Loucy (cell line): ENCODE results near the gene PTK6.
"Not testable (repeated sequence)": the region's sequence is repeated elsewhere in the genome, so short reads cannot be mapped to it uniquely, and the experiment has no call there.

ENCODE experiments used
- H2AFZ ChIP-seq: fragments of 200-600 bp; sonication (generic); 2 replicates; pipeline ENCODE4 v1.6.0; 2016; ENCODE audit warnings: antibody characterized with exemption, mild to moderate bottlenecking, low read length, moderate library complexity
- H3F3A ChIP-seq: fragments of 200-600 bp; 2 replicates; pipeline ENCODE4 v1.6.0; 2016; ENCODE audit warnings: antibody characterized with exemption, low read depth, mild to moderate bottlenecking
- H3K27me3 ChIP-seq: fragments of 200-600 bp; sonication (generic); 2 replicates; pipeline ENCODE4 v1.6.1; 2014; ENCODE audit warnings: low read length, mild to moderate bottlenecking; ENCODE audit not compliant: insufficient read depth, poor library complexity, severe bottlenecking
- H3K36me3 ChIP-seq: fragments of 200-600 bp; sonication (generic); 2 replicates; pipeline ENCODE4 v1.6.1; 2016; ENCODE audit warnings: low read length; ENCODE audit not compliant: insufficient read depth
- H3K4me1 ChIP-seq: fragments of 200-600 bp; sonication (generic); 2 replicates; pipeline ENCODE4 v1.5.1; 2014; ENCODE audit warnings: low read length, mild to moderate bottlenecking; ENCODE audit not compliant: insufficient read depth, poor library complexity, severe bottlenecking
- H3K4me2 ChIP-seq: fragments of 200-600 bp; sonication (generic); 2 replicates; pipeline ENCODE4 v1.6.0; 2014; ENCODE audit warnings: antibody characterized with exemption, low read length, low read depth, mild to moderate bottlenecking; ENCODE audit not compliant: poor library complexity, severe bottlenecking
- H3K4me3 ChIP-seq: fragments of 200-600 bp; sonication (generic); 2 replicates; pipeline ENCODE4 v1.5.1; 2014; ENCODE audit warnings: low read length, mild to moderate bottlenecking, mixed read lengths; ENCODE audit not compliant: poor library complexity, severe bottlenecking
- H3K79me2 ChIP-seq: fragments of 200-600 bp; sonication (generic); 2 replicates; pipeline ENCODE4 v1.6.1; 2014; ENCODE audit warnings: low read length; ENCODE audit not compliant: insufficient read depth
- H3K9ac ChIP-seq: fragments of 200-600 bp; sonication (generic); 2 replicates; pipeline ENCODE4 v1.6.0; 2014; ENCODE audit warnings: mild to moderate bottlenecking, low read depth, low read length, moderate library complexity; ENCODE audit not compliant: poor library complexity, severe bottlenecking
- H3K9me2 ChIP-seq: fragments of 200-600 bp; sonication (generic); replicated peaks from 2 replicates; pipeline ENCODE4 v1.6.1; 2016; ENCODE audit warnings: low read depth, low read length, mixed read lengths
- H3K9me3 ChIP-seq: fragments of 200-600 bp; sonication (generic); 2 replicates; pipeline ENCODE4 v1.6.1; 2014; ENCODE audit warnings: mild to moderate bottlenecking, antibody characterized with exemption, low read length, low read depth; ENCODE audit not compliant: insufficient read depth
- H4K20me1 ChIP-seq: fragments of 200-600 bp; sonication (generic); 2 replicates; pipeline ENCODE4 v1.6.0; 2014; ENCODE audit warnings: antibody characterized with exemption, low read length, mild to moderate bottlenecking; ENCODE audit not compliant: insufficient read depth, poor library complexity, severe bottlenecking
- EZH2phosphoT487 ChIP-seq: fragments of 200-600 bp; IDR thresholded peaks from 2 replicates; pipeline ENCODE4 v1.6.1; 2018; ENCODE audit warnings: antibody characterized with exemption, mild to moderate bottlenecking, moderate library complexity, borderline replicate concordance
- TF ChIP-seq, protein P1 (sequence below): fragments of 200-600 bp; sonication (generic); conservative IDR thresholded peaks from 2 replicates; pipeline ENCODE4 v1.5.1; 2014; ENCODE audit warnings: mild to moderate bottlenecking, antibody characterized with exemption, low read length

PTK6 gene

DNA sequence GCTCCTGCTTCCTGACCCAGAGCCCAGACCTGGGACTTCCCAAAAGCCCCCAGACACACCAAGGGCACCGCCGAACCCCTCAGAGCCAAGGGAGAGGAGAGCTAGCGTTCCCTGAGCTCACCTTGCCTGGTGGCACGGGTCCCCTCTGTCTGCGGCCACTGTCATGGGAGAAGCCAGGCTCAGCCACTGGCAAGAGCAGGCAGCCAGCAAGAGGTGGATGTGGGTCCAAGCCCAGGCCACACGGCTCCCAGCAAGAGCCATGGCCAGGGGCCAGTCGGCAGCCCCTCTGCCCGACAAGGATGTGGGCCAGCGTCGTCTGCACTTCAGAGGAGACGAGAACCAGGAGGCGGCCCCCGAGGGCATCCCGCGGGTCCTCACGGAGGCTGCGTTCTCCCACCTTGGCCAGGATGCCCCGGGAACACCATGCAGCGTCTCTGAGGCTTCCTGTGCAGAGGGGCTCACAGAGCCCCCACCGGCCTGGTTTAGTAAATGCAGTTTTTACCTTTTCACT is 18.8 kb downstream of the PTK6 start:
- no peak for TF ChIP-seq EZH2phosphoT487
- TF ChIP-seq, protein P1, sequence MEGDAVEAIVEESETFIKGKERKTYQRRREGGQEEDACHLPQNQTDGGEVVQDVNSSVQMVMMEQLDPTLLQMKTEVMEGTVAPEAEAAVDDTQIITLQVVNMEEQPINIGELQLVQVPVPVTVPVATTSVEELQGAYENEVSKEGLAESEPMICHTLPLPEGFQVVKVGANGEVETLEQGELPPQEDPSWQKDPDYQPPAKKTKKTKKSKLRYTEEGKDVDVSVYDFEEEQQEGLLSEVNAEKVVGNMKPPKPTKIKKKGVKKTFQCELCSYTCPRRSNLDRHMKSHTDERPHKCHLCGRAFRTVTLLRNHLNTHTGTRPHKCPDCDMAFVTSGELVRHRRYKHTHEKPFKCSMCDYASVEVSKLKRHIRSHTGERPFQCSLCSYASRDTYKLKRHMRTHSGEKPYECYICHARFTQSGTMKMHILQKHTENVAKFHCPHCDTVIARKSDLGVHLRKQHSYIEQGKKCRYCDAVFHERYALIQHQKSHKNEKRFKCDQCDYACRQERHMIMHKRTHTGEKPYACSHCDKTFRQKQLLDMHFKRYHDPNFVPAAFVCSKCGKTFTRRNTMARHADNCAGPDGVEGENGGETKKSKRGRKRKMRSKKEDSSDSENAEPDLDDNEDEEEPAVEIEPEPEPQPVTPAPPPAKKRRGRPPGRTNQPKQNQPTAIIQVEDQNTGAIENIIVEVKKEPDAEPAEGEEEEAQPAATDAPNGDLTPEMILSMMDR: peak; percentile 50
- Histone ChIP-seq H3K27me3 (no peaks in the 10 kb centered on the region), H2AFZ (no peak overlapping the region), H3K9me3 (no peaks in the 10 kb centered on the region), H3K4me2 (peak overlapping the region; percentile 73), H3F3A (no peaks in the 10 kb centered on the region), H3K79me2 (peaks cover 25% of the 10 kb centered on the region), H3K4me3 (peak overlapping the region; percentile 89), H3K9ac (no peak overlapping the region), H3K36me3 (no peaks in the 10 kb centered on the region; the same call in 1 of the 2 replicates), H3K9me2 (no peaks in the 10 kb centered on the region), H3K4me1 (peaks cover 27% of the 10 kb centered on the region), H4K20me1 (peaks cover 24% of the 10 kb centered on the region)

GRCh38 chr20:63517376-63518309 is 19.5 kb downstream of the PTK6 start:
- TF ChIP-seq EZH2phosphoT487: no peak
- TF ChIP-seq, protein P1: no peak
- no peaks in the 10 kb centered on the region for H3K27me3 ChIP-seq
- no peaks in the 10 kb centered on the region; the same call in 1 of the 2 replicates for H3K36me3 ChIP-seq
- H3K9ac ChIP-seq: no peak overlapping the region
- no peaks in the 10 kb centered on the region for H3F3A ChIP-seq
- H3K9me2 ChIP-seq: no peaks in the 10 kb centered on the region
- H4K20me1 ChIP-seq: peaks cover 17% of the 10 kb centered on the region
- no peak overlapping the region for H3K4me3 ChIP-seq
- H3K4me2 ChIP-seq: no peak overlapping the region
- no peaks in the 10 kb centered on the region for H3K9me3 ChIP-seq
- H3K4me1 ChIP-seq: peaks cover 27% of the 10 kb centered on the region
- peaks cover 18% of the 10 kb centered on the region for H3K79me2 ChIP-seq
- H2AFZ ChIP-seq: no peak overlapping the region

DNA sequence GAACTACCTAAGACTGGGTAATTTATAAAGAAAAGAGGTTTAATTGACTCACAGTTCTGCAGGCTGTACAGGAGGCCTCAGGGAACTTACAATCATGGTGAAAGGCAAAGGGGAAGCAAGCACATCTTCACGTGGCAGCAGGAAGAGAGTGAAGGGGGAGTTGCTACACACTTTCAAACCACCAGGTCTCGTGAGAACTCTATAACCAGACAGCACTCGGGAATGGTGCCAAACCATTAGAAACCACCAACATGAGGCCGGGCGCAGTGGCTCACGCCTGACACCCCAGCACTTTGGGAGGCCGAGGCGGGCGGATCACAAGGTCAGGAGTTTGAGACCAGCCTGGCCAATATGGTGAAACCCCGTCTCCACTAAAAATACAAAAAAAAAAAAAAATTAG is 22.7 kb downstream of the PTK6 start:
- not testable (repeated sequence) for H3K27me3 ChIP-seq, H3K9me3 ChIP-seq, H4K20me1 ChIP-seq, H3F3A ChIP-seq, H3K9me2 ChIP-seq, H3K4me2 ChIP-seq, H2AFZ ChIP-seq, H3K9ac ChIP-seq, H3K36me3 ChIP-seq, H3K79me2 ChIP-seq, H3K4me3 ChIP-seq
- H3K4me1 ChIP-seq: peaks cover 12% of the 10 kb centered on the region
